Thyroid gland (tissue), 4 donors: Measurements from ENCODE around the gene CTSH. TPM values are rescaled to one million over a fixed set of nuclear protein-coding genes. Genes with fewer than 3 reads are reported as not detected.
"Not testable (repeated sequence)": the region's sequence is repeated elsewhere in the genome, so short reads cannot be mapped to it uniquely, and the experiment has no call there.

Source experiments
- DNase-seq, 2 donors: peaks; one replicate each; pipeline ENCODE4 v3.0.0-alpha.2; 2019
- H3K27ac ChIP-seq, 3 donors: fragments of 200-600 bp; sonication (generic); 1 replicate in 2 of 3; 2 replicates in 1 of 3; pipeline ENCODE4 v1.5.1; 2016 to 2019; ENCODE audit warnings: mild to moderate bottlenecking in 1 of 3, moderate library complexity in 1 of 3
- H3K27me3 ChIP-seq: fragments of 200-600 bp; sonication (generic); one replicate; pipeline ENCODE4 v1.5.1; 2019
- H3K36me3 ChIP-seq, 2 donors: fragments of 200-600 bp; sonication (generic); one replicate each; pipeline ENCODE4 v1.5.1; 2016 to 2019
- H3K4me1 ChIP-seq, 2 donors: fragments of 200-600 bp; sonication (generic); one replicate each; pipeline ENCODE4 v1.5.1; 2017 to 2019
- H3K4me3 ChIP-seq, 3 donors: fragments of 200-600 bp; sonication (generic); replicated peaks in 1 of 3; 1 replicate in 2 of 3; 2 replicates in 1 of 3; pipeline ENCODE4 v1.5.1; 2016; ENCODE audit warnings: mild to moderate bottlenecking in 1 of 3
- H3K9me3 ChIP-seq: fragments of 200-600 bp; sonication (generic); one replicate; pipeline ENCODE4 v1.5.1; 2017
- CTCF ChIP-seq, 6 experiments: fragments of 200-600 bp in 3 of 6; fragments of 450-650 bp in 3 of 6; sonication (generic) in 3 of 6; IDR thresholded peaks; one replicate each; pipeline ENCODE4 v1.5.1; 2016 to 2019; ENCODE audit warnings: antibody characterized with exemption in 6 of 6, mild to moderate bottlenecking in 2 of 6, inconsistent platforms in 1 of 6, moderate library complexity in 1 of 6
- POLR2A ChIP-seq, 2 donors: fragments of 450-650 bp; IDR thresholded peaks; one replicate each; pipeline ENCODE4 v1.6.1; 2017; ENCODE audit warnings: antibody characterized with exemption in 2 of 2, mild to moderate bottlenecking in 2 of 2, moderate library complexity in 1 of 2
- WGBS, 2 donors: methylation state at CpG; one replicate each; pipeline ENCODE4 v1.1.5; 2017; 5-methylcytosine and 5-hydroxymethylcytosine counted together
- intact Hi-C: fragments of 100-400 bp; cut with DNase I; formaldehyde crosslinking; loops from one replicate; pipeline ENCODE4 v1.15.1; 2023
- total RNA-seq, 4 donors: library from RNA; depleted of rRNA; stranded (reverse); fragments of >200 nt; gene quantifications; one replicate each; pipeline ENCODE4 v1.2.3, GENCODE V29; 2016

The CTSH gene
- total RNA-seq, 4 donors from 2014 or later, result 91.1 to 123 (median 110) TPM

- peak overlapping the region in 1 of 3 donors; percentile 100 for H3K4me3 ChIP-seq
- DNase-seq, result no peak
- no peak for TF ChIP-seq CTCF (IDR thresholded peaks at IDR 0.05)
- intact Hi-C loops, result no loop called here
- no peaks in the 10 kb centered on the region for H3K27me3 ChIP-seq
- H3K9me3 ChIP-seq, result no peaks in the 10 kb centered on the region
- H3K4me1 ChIP-seq, result peaks cover 43 to 57% of the 10 kb centered on the region in 2 donors
- no peaks in the 10 kb centered on the region for H3K36me3 ChIP-seq
- WGBS, 2 donors, result 51 to 58% methylated on average over 22 of the region's 22 CpGs
- H3K27ac ChIP-seq, result peak overlapping the region in 2 of 3 donors; percentile 100
Measured at GRCh38 chr15:78875107-78875914, 69.5 kb downstream of the CTSH start.

- intact Hi-C loops, result no loop called here
- Histone ChIP-seq H3K9me3 (no peaks in the 10 kb centered on the region), H3K27me3 (no peaks in the 10 kb centered on the region), H3K36me3 (no peaks in the 10 kb centered on the region), H3K4me1 (peaks cover 31 to 45% of the 10 kb centered on the region in 2 donors), H3K27ac (peak overlapping the region; percentile 100), H3K4me3 (peak overlapping the region; percentile 89 to 100 (median 99))
- DNase-seq, result peak; percentile 31 to 50
- WGBS, 2 donors, result 1 to 2% methylated on average over 38 of the region's 38 CpGs
- no peak for TF ChIP-seq POLR2A (IDR thresholded peaks at IDR 0.05)
- TF ChIP-seq CTCF (IDR thresholded peaks at IDR 0.05), result peak in 2 of 6 experiments; percentile 2 to 7
Measured at GRCh38 chr15:78873793-78874765, 70.8 kb downstream of the CTSH start.

GRCh38 chr15:78872972-78873792, 71.7 kb downstream of the CTSH start:
- peak overlapping the region; percentile 100 for H3K27ac ChIP-seq
- H3K4me3 ChIP-seq, result peak overlapping the region; percentile 89 to 100 (median 99)
- no peaks in the 10 kb centered on the region for H3K9me3 ChIP-seq
- H3K4me1 ChIP-seq, result peaks cover 25 to 37% of the 10 kb centered on the region in 2 donors
- H3K27me3 ChIP-seq, result no peaks in the 10 kb centered on the region
- no peaks in the 10 kb centered on the region for H3K36me3 ChIP-seq
- intact Hi-C loops, result no loop called here
- peak in 3 of 6 experiments; percentile 1 to 9 (median 6) for TF ChIP-seq CTCF (IDR thresholded peaks at IDR 0.05)
- TF ChIP-seq POLR2A (IDR thresholded peaks at IDR 0.05), result peak; percentile 14 to 58
- DNase-seq, result peak; percentile 65 to 76
- 1% methylated on average over 59 to 65 of the region's 75 CpGs for WGBS, 2 donors

- whole genome bisulfite sequencing, 2 donors, result 6 to 8% methylated on average over 32 to 38 of the region's 52 CpGs
- Histone ChIP-seq H3K4me1 (peaks cover 19 to 29% of the 10 kb centered on the region in 2 donors), H3K36me3 (no peaks in the 10 kb centered on the region), H3K9me3 (no peaks in the 10 kb centered on the region), H3K27ac (peak within 1 kb of the TSS; percentile 100), H3K4me3 (peak within 1 kb of the TSS; percentile 89 to 100 (median 99)), H3K27me3 (no peaks in the 10 kb centered on the region)
- TF ChIP-seq POLR2A (IDR thresholded peaks at IDR 0.05) (peak in 1 of 2 donors; percentile 74), CTCF (IDR thresholded peaks at IDR 0.05) (no peak)
- DNase-seq, result peak; percentile 97 to 98
- intact Hi-C loops, result no loop called here
Measured at GRCh38 chr15:78872155-78872971, 72.5 kb downstream of the CTSH start, which contains the start of gene MORF4L1. Gene MORF4L1, plus strand, starts transcription at chr15:78872890. Its CDS starts 128 bp downstream, at chr15:78873018.

GRCh38 chr15:78871483-78872127, 73.2 kb downstream of the CTSH start:
- H3K27me3 ChIP-seq, DNase-seq, H3K9me3 ChIP-seq, intact Hi-C loops, H3K4me3 ChIP-seq, H3K36me3 ChIP-seq, H3K27ac ChIP-seq: not testable (repeated sequence)
- peaks cover 15 to 23% of the 10 kb centered on the region in 2 donors for H3K4me1 ChIP-seq
- 66 to 79% methylated on average over 24 of the region's 24 CpGs for WGBS, 2 donors
